Panc1 (cell line): ENCODE results near the gene IVD. TPM values are rescaled to one million over a fixed set of nuclear protein-coding genes. Genes with fewer than 3 reads are reported as not detected.
A peak's percentile ranks its signal among the peaks of the same experiment; 100 is the strongest.

Experiments
- ATAC-seq: fragments of 200-7000 bp; cut with Tn5 transposase; 2 replicates; pipeline ENCODE4 v1.9.1; 2020; ENCODE audit warnings: mild to moderate bottlenecking, moderate library complexity
- BruUV-seq: library from RNA; stranded (reverse); fragments of 400-500 nt; replicated peaks from 2 replicates; lab custom pipeline; 2021; lab: Mats Ljungman, UMichigan
- CTCF ChIA-PET: fragments of 300-600 bp; sonication (Branson Sonifier 250); formaldehyde crosslinking; loops from one replicate; lab custom pipeline; 2022; ENCODE audit warnings: antibody characterized with exemption; lab: Charles Lee
- POLR2A ChIA-PET: fragments of 300-600 bp; sonication (Branson Sonifier 250); formaldehyde crosslinking; loops from one replicate; lab custom pipeline; 2022; ENCODE audit warnings: antibody characterized with exemption; lab: Charles Lee
- DNase-seq: peaks from one replicate; pipeline ENCODE4 v3.0.0-alpha.2; 2010; ENCODE audit warnings: low read depth, low spot score
- H3K27ac ChIP-seq: 2 replicates; pipeline ENCODE4 v1.5.1; 2011; ENCODE audit warnings: mild to moderate bottlenecking, low read length, inconsistent platforms
- H3K27me3 ChIP-seq: fragments of 200-500 bp; sonication (Bioruptor generic); 2 replicates; pipeline ENCODE4 v1.6.0; 2014; ENCODE audit warnings: low read length, inconsistent platforms; ENCODE audit not compliant: control insufficient read depth, insufficient read depth
- H3K36me3 ChIP-seq: fragments of 200-500 bp; sonication (Bioruptor generic); 2 replicates; pipeline ENCODE4 v1.5.1; 2014; ENCODE audit warnings: inconsistent platforms, mild to moderate bottlenecking, low read length, moderate library complexity; ENCODE audit not compliant: control insufficient read depth, insufficient read depth
- H3K4me1 ChIP-seq: 2 replicates; pipeline ENCODE4 v1.5.1; 2011; ENCODE audit warnings: inconsistent platforms, mild to moderate bottlenecking, low read length, moderate library complexity; ENCODE audit not compliant: control insufficient read depth, insufficient read depth
- H3K4me3 ChIP-seq, 2 experiments: 2 replicates each; pipeline ENCODE4 v1.5.1; 2011 to 2012; ENCODE audit warnings: low read depth in 2 of 2, low read length in 2 of 2, mild to moderate bottlenecking in 2 of 2, inconsistent platforms in 1 of 2, moderate library complexity in 1 of 2
- H3K9me3 ChIP-seq: fragments of 200-500 bp; sonication (Bioruptor generic); 2 replicates; pipeline ENCODE4 v1.5.1; 2014; ENCODE audit warnings: low read depth, mild to moderate bottlenecking, inconsistent platforms, low read length, moderate library complexity; ENCODE audit not compliant: control insufficient read depth, insufficient read depth
- POLR2AphosphoS5 ChIP-seq: IDR thresholded peaks from 2 replicates; pipeline ENCODE4 v1.6.1; 2012; ENCODE audit warnings: mild to moderate bottlenecking, low read depth, low read length, moderate library complexity
- SIN3A ChIP-seq: IDR thresholded peaks from 2 replicates; pipeline ENCODE4 v1.6.1; 2012; ENCODE audit warnings: low read depth, mild to moderate bottlenecking, low read length, moderate library complexity, borderline replicate concordance; ENCODE audit not compliant: insufficient read depth
- TCF7L2 ChIP-seq: IDR thresholded peaks from 2 replicates; pipeline ENCODE4 v1.6.1; 2011; ENCODE audit warnings: mild to moderate bottlenecking, low read depth, low read length, inconsistent platforms
- in situ Hi-C: cut with HindIII; loops from 2 replicates; pipeline ENCODE4 v1.10.0; 2016; ENCODE audit warnings: low sequenced_read_pairs, low pct_unique_long_range_greater_than_20kb
- intact Hi-C: fragments of 100-400 bp; cut with micrococcal nuclease; formaldehyde crosslinking; loops from one replicate; pipeline ENCODE4 v1.10.0; 2022; ENCODE audit not compliant: unreplicated experiment
- total RNA-seq: library from RNA; stranded (reverse); gene quantifications from one replicate; pipeline ENCODE4 v1.2.1, GENCODE V29; 2021; ENCODE audit not compliant: unreplicated experiment
- TF ChIP-seq, protein P1 (sequence below), 2 experiments: IDR thresholded peaks; 2 replicates each; pipeline ENCODE4 v1.6.1; 2011 to 2012; ENCODE audit warnings: low read depth in 2 of 2, control low read depth in 1 of 2, low read length in 1 of 2, mild to moderate bottlenecking in 1 of 2, moderate library complexity in 1 of 2; ENCODE audit not compliant: insufficient read depth in 1 of 2
- TF ChIP-seq, protein P2 (sequence below): fragments of 450-650 bp; IDR thresholded peaks from 2 replicates; pipeline ENCODE4 v1.5.1; 2017; ENCODE audit warnings: mild to moderate bottlenecking

Gene IVD
- total RNA-seq, 1 experiment from 2014 or later, result 74.6 TPM

DNA sequence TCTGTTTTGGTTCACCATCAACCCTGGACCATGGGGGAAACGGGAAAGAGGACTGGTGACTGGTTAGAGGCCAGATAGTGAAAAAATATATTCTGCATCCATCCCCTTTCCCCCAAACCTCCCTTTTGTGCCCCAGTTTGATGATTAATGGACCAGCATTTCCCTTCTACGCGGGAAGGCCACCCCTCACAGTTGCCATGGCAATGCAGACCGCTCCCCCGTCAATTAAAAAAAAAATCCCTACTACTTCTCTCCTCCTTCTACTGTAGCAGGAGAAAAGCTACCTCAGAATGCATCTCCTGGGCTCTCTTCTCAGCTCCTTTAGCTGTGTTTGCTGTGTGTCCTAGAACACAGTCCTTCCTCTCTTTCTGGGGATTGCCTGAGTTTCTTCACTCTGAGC lies 39.1 kb downstream of the IVD start:
- Histone ChIP-seq H3K4me1 (peaks cover 41% of the 10 kb centered on the region), H3K27ac (peak overlapping the region; percentile 49; the same call in 1 of the 2 replicates), H3K4me3 (no peak overlapping the region), H3K36me3 (no peaks in the 10 kb centered on the region; the same call in 1 of the 2 replicates), H3K27me3 (no peaks in the 10 kb centered on the region), H3K9me3 (no peaks in the 10 kb centered on the region)
- ATAC-seq (no peak), DNase-seq (no peak)
- intact Hi-C loops, result loop anchor here (5.0 kb wide), 1 partner anchor 63 kb away; no protein-coding TSS in a partner anchor
- ChIA-PET CTCF (interaction anchor here (0.6 to 0.7 kb wide), 3 partner anchors 60 to 263 kb away, joined by 3 to 9 read pairs (median 4); no protein-coding TSS in a partner anchor), POLR2A (interaction anchor here (0.6 kb wide), 2 partner anchors 30 to 39 kb away, joined by 5 to 9 read pairs; no protein-coding TSS in a partner anchor)
- in situ Hi-C loops, result no loop called here
- no TSS peak for BruUV-seq
- TF ChIP-seq TCF7L2, result no peak
- TF ChIP-seq, protein P1, sequence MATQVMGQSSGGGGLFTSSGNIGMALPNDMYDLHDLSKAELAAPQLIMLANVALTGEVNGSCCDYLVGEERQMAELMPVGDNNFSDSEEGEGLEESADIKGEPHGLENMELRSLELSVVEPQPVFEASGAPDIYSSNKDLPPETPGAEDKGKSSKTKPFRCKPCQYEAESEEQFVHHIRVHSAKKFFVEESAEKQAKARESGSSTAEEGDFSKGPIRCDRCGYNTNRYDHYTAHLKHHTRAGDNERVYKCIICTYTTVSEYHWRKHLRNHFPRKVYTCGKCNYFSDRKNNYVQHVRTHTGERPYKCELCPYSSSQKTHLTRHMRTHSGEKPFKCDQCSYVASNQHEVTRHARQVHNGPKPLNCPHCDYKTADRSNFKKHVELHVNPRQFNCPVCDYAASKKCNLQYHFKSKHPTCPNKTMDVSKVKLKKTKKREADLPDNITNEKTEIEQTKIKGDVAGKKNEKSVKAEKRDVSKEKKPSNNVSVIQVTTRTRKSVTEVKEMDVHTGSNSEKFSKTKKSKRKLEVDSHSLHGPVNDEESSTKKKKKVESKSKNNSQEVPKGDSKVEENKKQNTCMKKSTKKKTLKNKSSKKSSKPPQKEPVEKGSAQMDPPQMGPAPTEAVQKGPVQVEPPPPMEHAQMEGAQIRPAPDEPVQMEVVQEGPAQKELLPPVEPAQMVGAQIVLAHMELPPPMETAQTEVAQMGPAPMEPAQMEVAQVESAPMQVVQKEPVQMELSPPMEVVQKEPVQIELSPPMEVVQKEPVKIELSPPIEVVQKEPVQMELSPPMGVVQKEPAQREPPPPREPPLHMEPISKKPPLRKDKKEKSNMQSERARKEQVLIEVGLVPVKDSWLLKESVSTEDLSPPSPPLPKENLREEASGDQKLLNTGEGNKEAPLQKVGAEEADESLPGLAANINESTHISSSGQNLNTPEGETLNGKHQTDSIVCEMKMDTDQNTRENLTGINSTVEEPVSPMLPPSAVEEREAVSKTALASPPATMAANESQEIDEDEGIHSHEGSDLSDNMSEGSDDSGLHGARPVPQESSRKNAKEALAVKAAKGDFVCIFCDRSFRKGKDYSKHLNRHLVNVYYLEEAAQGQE (IDR thresholded peaks at IDR 0.05; ENCODE audit: insufficient read depth in 1 of 2, low read depth in 2 of 2, low read length in 1 of 2), result no peak
- TF ChIP-seq POLR2AphosphoS5, result no peak
- TF ChIP-seq, protein P2, sequence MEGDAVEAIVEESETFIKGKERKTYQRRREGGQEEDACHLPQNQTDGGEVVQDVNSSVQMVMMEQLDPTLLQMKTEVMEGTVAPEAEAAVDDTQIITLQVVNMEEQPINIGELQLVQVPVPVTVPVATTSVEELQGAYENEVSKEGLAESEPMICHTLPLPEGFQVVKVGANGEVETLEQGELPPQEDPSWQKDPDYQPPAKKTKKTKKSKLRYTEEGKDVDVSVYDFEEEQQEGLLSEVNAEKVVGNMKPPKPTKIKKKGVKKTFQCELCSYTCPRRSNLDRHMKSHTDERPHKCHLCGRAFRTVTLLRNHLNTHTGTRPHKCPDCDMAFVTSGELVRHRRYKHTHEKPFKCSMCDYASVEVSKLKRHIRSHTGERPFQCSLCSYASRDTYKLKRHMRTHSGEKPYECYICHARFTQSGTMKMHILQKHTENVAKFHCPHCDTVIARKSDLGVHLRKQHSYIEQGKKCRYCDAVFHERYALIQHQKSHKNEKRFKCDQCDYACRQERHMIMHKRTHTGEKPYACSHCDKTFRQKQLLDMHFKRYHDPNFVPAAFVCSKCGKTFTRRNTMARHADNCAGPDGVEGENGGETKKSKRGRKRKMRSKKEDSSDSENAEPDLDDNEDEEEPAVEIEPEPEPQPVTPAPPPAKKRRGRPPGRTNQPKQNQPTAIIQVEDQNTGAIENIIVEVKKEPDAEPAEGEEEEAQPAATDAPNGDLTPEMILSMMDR, result no peak
- no peak for TF ChIP-seq SIN3A

DNA sequence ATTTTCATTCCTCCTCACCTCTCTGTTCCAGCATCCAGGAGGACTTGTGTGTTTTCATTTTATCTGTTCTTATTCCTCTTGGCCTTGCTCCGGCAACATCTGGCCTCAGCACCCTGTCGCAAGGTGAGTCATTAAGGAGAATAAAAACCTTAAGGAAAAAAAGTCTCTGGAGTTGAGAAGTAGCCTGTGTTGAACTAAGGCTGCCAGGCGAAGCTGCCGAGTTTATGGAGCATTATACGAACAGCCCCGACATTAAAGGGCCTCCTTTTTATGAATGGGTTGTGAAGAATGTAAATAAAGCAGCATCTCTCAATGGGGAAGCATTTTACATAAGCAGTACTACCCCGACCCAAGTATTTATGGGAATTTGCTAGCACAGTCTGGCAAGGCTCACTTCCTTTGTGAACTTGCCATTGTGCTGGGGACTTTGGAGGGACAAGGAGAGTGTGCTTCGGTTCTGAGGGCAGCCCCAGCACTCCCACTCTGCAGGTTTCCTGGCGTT lies 39.9 kb downstream of the IVD start:
- CTCF ChIA-PET, result interaction anchor here (0.7 kb wide), 1 partner anchor 60 kb away, joined by 3 read pairs; no protein-coding TSS in a partner anchor
- Histone ChIP-seq H3K4me3 (no peak overlapping the region), H3K4me1 (peaks cover 46% of the 10 kb centered on the region), H3K27ac (peak overlapping the region; percentile 49), H3K36me3 (no peaks in the 10 kb centered on the region; the same call in 1 of the 2 replicates), H3K9me3 (no peaks in the 10 kb centered on the region), H3K27me3 (no peaks in the 10 kb centered on the region)
- no peak for ATAC-seq
- no TSS peak for BruUV-seq
- intact Hi-C loops (no loop called here), in situ Hi-C loops (no loop called here)
- POLR2A ChIA-PET, result no interaction called here
- no peak for DNase-seq
- TF ChIP-seq TCF7L2, result peak; percentile 94
- TF ChIP-seq, protein P1 (IDR thresholded peaks at IDR 0.05; ENCODE audit: insufficient read depth in 1 of 2, low read depth in 2 of 2, low read length in 1 of 2), result no peak
